IMR-90 (cell line): Measurements from ENCODE around the gene PAFAH1B2. TPM values are rescaled to one million over a fixed set of nuclear protein-coding genes. Genes with fewer than 3 reads are reported as not detected.

Experiments used
- ATAC-seq: fragments of 200-7000 bp; cut with Tn5 transposase; 2 replicates; pipeline ENCODE4 v1.9.1; 2020; ENCODE audit warnings: low read depth, mild to moderate bottlenecking, moderate library complexity
- BruUV-seq: library from RNA; stranded (reverse); fragments of 400-500 nt; replicated peaks from 2 replicates; lab custom pipeline; 2021; lab: Mats Ljungman, UMichigan
- CTCF ChIA-PET: fragments of 300-600 bp; formaldehyde crosslinking; extraction: SDS; loops from one replicate; lab custom pipeline; 2021; ENCODE audit warnings: antibody characterized with exemption; lab: Yijun Ruan, JAX
- POLR2A ChIA-PET: fragments of 300-600 bp; sonication (Branson Sonifier 250); formaldehyde crosslinking; loops from one replicate; lab custom pipeline; 2022; ENCODE audit warnings: antibody characterized with exemption; ENCODE audit not compliant: unreplicated experiment; lab: Charles Lee
- DNase-seq: peaks from one replicate; pipeline ENCODE4 v3.0.0; 2013
- H2AFZ ChIP-seq: replicated peaks from 2 replicates; pipeline ENCODE3; 2013; ENCODE audit warnings: low read length, mild to moderate bottlenecking; ENCODE audit not compliant: poor library complexity
- H2AK5ac ChIP-seq: 2 replicates; pipeline ENCODE4 v1.6.1; 2013; ENCODE audit warnings: low read depth, low read length, inconsistent platforms
- H2AK9ac ChIP-seq: replicated peaks from 2 replicates; pipeline ENCODE3; 2013; ENCODE audit warnings: mild to moderate bottlenecking, low read depth, low read length, moderate library complexity; ENCODE audit not compliant: poor library complexity
- H2BK120ac ChIP-seq: 2 replicates; pipeline ENCODE4 v1.6.1; 2013; ENCODE audit warnings: low read depth, low read length, inconsistent platforms
- H2BK15ac ChIP-seq: 3 replicates; pipeline ENCODE4 v1.6.1; 2013; ENCODE audit warnings: low read depth, low read length, inconsistent platforms
- H2BK20ac ChIP-seq: 2 replicates; pipeline ENCODE4 v1.6.1; 2013; ENCODE audit warnings: low read depth, mild to moderate bottlenecking, inconsistent platforms, low read length, moderate library complexity
- H2BK5ac ChIP-seq: 2 replicates; pipeline ENCODE4 v1.6.1; 2013; ENCODE audit warnings: mild to moderate bottlenecking, low read depth, low read length, inconsistent platforms; ENCODE audit not compliant: poor library complexity, severe bottlenecking
- H3K14ac ChIP-seq: replicated peaks from 2 replicates; pipeline ENCODE4 v1.6.1; 2013; ENCODE audit warnings: low read depth, low read length, inconsistent platforms
- H3K18ac ChIP-seq: 2 replicates; pipeline ENCODE4 v1.6.1; 2013; ENCODE audit warnings: low read depth, low read length, control low read depth
- H3K23ac ChIP-seq: 2 replicates; pipeline ENCODE4 v1.6.1; 2013; ENCODE audit warnings: low read depth, low read length, inconsistent platforms
- H3K27ac ChIP-seq: 2 replicates; pipeline ENCODE4 v1.5.1; 2013; ENCODE audit warnings: mild to moderate bottlenecking, control low read depth, low read length; ENCODE audit not compliant: insufficient read depth
- H3K27me3 ChIP-seq: 2 replicates; pipeline ENCODE4 v1.6.1; 2013; ENCODE audit warnings: low read length; ENCODE audit not compliant: control insufficient read depth, insufficient read depth
- H3K36me3 ChIP-seq: 2 replicates; pipeline ENCODE4 v1.6.1; 2013; ENCODE audit warnings: low read length, mixed read lengths; ENCODE audit not compliant: control insufficient read depth, insufficient read depth
- H3K4ac ChIP-seq: 2 replicates; pipeline ENCODE4 v1.6.1; 2013; ENCODE audit warnings: low read depth, low read length, inconsistent platforms
- H3K4me1 ChIP-seq: 2 replicates; pipeline ENCODE4 v1.6.1; 2013; ENCODE audit warnings: low read length, mixed read lengths; ENCODE audit not compliant: control insufficient read depth, insufficient read depth
- H3K4me2 ChIP-seq: 2 replicates; pipeline ENCODE4 v1.6.1; 2013; ENCODE audit warnings: low read depth, mild to moderate bottlenecking, control low read depth, low read length, moderate library complexity
- H3K4me3 ChIP-seq: 2 replicates; pipeline ENCODE4 v1.5.1; 2013; ENCODE audit warnings: low read depth, mild to moderate bottlenecking, control low read depth, low read length, moderate library complexity; ENCODE audit not compliant: insufficient read depth
- H3K56ac ChIP-seq: 2 replicates; pipeline ENCODE4 v1.6.1; 2013; ENCODE audit warnings: low read length, inconsistent platforms; ENCODE audit not compliant: insufficient read depth; ENCODE audit errors: extremely low read depth
- H3K79me1 ChIP-seq, 2 experiments: 2 replicates each; pipeline ENCODE4 v1.6.1; 2013; ENCODE audit warnings: low read length in 2 of 2, inconsistent platforms in 1 of 2, low read depth in 1 of 2
- H3K9ac ChIP-seq: 2 replicates; pipeline ENCODE4 v1.6.1; 2013; ENCODE audit warnings: low read depth, low read length, control low read depth
- H3K9me1 ChIP-seq: 2 replicates; pipeline ENCODE4 v1.6.1; 2013; ENCODE audit warnings: low read length, inconsistent platforms; ENCODE audit not compliant: insufficient read depth
- H3K9me3 ChIP-seq: 2 replicates; pipeline ENCODE4 v1.6.1; 2013; ENCODE audit warnings: low read length; ENCODE audit not compliant: control insufficient read depth, insufficient read depth
- H4K20me1 ChIP-seq: 2 replicates; pipeline ENCODE4 v1.6.1; 2013; ENCODE audit warnings: low read length, inconsistent platforms; ENCODE audit not compliant: insufficient read depth
- H4K5ac ChIP-seq: 2 replicates; pipeline ENCODE4 v1.6.1; 2013; ENCODE audit warnings: mild to moderate bottlenecking, low read depth, low read length, control low read depth
- H4K8ac ChIP-seq, 2 experiments: 2 replicates each; pipeline ENCODE4 v1.6.1; 2013; ENCODE audit warnings: low read depth in 2 of 2, low read length in 2 of 2, control low read depth in 1 of 2, inconsistent platforms in 1 of 2
- H4K91ac ChIP-seq: 2 replicates; pipeline ENCODE4 v1.6.1; 2013; ENCODE audit warnings: low read depth, low read length, inconsistent platforms; ENCODE audit not compliant: insufficient read depth
- CEBPB ChIP-seq: IDR thresholded peaks from 2 replicates; pipeline ENCODE4 v1.6.1; 2012; ENCODE audit warnings: low read depth, low read length, improper control_type of control experiment
- CHD1 ChIP-seq: IDR thresholded peaks from 2 replicates; pipeline ENCODE4 v1.6.1; 2012; ENCODE audit warnings: low read depth, low read length, improper control_type of control experiment
- ELK1 ChIP-seq: fragments of 150-350 bp; IDR thresholded peaks from 2 replicates; pipeline ENCODE4 v1.6.1; 2016; ENCODE audit warnings: low read depth, mild to moderate bottlenecking, low read length, moderate library complexity, borderline replicate concordance
- FOS ChIP-seq: fragments of 150-350 bp; IDR thresholded peaks from 2 replicates; pipeline ENCODE4 v1.6.1; 2016; ENCODE audit warnings: low read depth, low read length
- MAFK ChIP-seq: IDR thresholded peaks from 2 replicates; pipeline ENCODE4 v1.6.1; 2012; ENCODE audit warnings: low read depth, low read length, improper control_type of control experiment
- MXI1 ChIP-seq: IDR thresholded peaks from 2 replicates; pipeline ENCODE4 v1.6.1; 2012; ENCODE audit warnings: low read depth, mild to moderate bottlenecking, low read length, moderate library complexity, borderline replicate concordance
- RAD21 ChIP-seq: IDR thresholded peaks from 2 replicates; pipeline ENCODE4 v1.6.1; 2012; ENCODE audit warnings: low read length, improper control_type of control experiment
- SMC3 ChIP-seq: fragments of 150-350 bp; IDR thresholded peaks from 2 replicates; pipeline ENCODE4 v1.6.1; 2016; ENCODE audit warnings: low read depth, mild to moderate bottlenecking, antibody characterized with exemption, low read length, moderate library complexity
- WGBS, 2 experiments: methylation state at CpG; one replicate each; pipeline versions ENCODE4 v1.1.5 to v1.1.7; 2013; ENCODE audit warnings: missing lambda C conversion rate in 2 of 2; ENCODE audit not compliant: insufficient read length in 1 of 2; ENCODE audit errors: extremely low coverage in 2 of 2; 5-methylcytosine and 5-hydroxymethylcytosine counted together
- dilution Hi-C: fragments of 300-500 bp; cut with HindIII; formaldehyde crosslinking; loops from one replicate; pipeline ENCODE4 v1.14.3; 2018; ENCODE audit warnings: low sequenced_read_pairs; ENCODE audit not compliant: unreplicated experiment
- in situ Hi-C: fragments of 300-500 bp; cut with MboI; formaldehyde crosslinking; loops from 3 replicates; pipeline ENCODE4 v1.14.3; 2019; ENCODE audit warnings: low sequenced_read_pairs, inconsistent platforms, mixed read lengths
- intact Hi-C: fragments of 100-400 bp; cut with micrococcal nuclease; formaldehyde crosslinking; loops from 2 replicates; pipeline ENCODE4 v1.10.0; 2022
- polyA plus RNA-seq, 3 experiments: library from polyadenylated mRNA; depleted of rRNA; stranded (reverse); fragments of >200 nt; gene quantifications; 2 replicates each; pipeline ENCODE4 v1.2.3, GENCODE V29; 2012; ENCODE audit warnings: low replicate concordance in 1 of 3
- total RNA-seq: library from RNA; depleted of rRNA; stranded (reverse); fragments of >200 nt; gene quantifications from 2 replicates; pipeline ENCODE4 v1.2.3, GENCODE V29; 2012
- TF ChIP-seq, protein P1 (sequence below): conservative IDR thresholded peaks from 2 replicates; pipeline ENCODE4 v1.5.1; 2012; ENCODE audit warnings: mild to moderate bottlenecking, low read depth, low read length, improper control_type of control experiment

Gene PAFAH1B2
- total and polyA plus RNA-seq, 2 of the 4 experiments (the other 2 are of a cell fraction), result 29.8 to 280 TPM

DNA sequence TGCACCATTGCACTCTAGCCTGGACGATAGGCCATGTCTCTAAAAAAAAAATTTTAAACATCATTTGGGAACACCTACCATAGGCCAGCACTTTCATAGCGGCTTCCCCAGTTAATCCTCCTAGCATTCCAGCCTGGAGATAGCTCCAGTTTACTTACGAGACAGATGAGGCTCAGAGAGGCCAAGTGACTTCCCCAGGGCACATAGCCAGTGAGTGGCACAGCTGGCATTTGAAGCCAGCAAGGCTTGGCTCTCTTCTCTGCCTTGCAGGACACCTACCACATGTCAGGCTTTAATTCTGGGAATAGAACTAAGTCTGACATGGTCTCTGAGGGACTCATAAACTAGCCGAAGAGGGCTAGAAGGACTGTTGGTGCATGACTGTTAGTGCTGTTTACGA is 50.2 kb downstream of the PAFAH1B2 start:
- H2AK5ac ChIP-seq, result no peak overlapping the region
- ChIA-PET CTCF (no interaction called here), POLR2A (interaction anchor here (0.9 kb wide), 1 partner anchor 14 kb away, joined by 5 read pairs; no protein-coding TSS in a partner anchor)
- no peak overlapping the region for H4K8ac ChIP-seq
- H2BK15ac ChIP-seq, result no peak overlapping the region
- H2AFZ ChIP-seq, result no peak overlapping the region
- no peaks in the 10 kb centered on the region for H3K27me3 ChIP-seq
- H2BK20ac ChIP-seq, result no peak overlapping the region
- peaks cover 44% of the 10 kb centered on the region for H3K36me3 ChIP-seq
- no peak overlapping the region for H3K4me3 ChIP-seq
- dilution Hi-C loops (no loop called here), intact Hi-C loops (no loop called here), in situ Hi-C loops (no loop called here)
- WGBS, 2 experiments, result 100% methylated on average over 1 of the region's 5 CpGs; no CpG with 5 or more reads in 1 of the 2 experiments
- H4K91ac ChIP-seq, result no peak overlapping the region
- H2AK9ac ChIP-seq, result peak overlapping the region; percentile 40
- ATAC-seq (no peak), DNase-seq (no peak)
- no peak overlapping the region for H3K27ac ChIP-seq
- no peak overlapping the region for H3K4me2 ChIP-seq
- H3K4me1 ChIP-seq, result peaks cover 13% of the 10 kb centered on the region
- H3K9me3 ChIP-seq, result no peaks in the 10 kb centered on the region
- no peak overlapping the region for H3K4ac ChIP-seq
- H3K9ac ChIP-seq, result no peak overlapping the region
- H4K20me1 ChIP-seq, result no peaks in the 10 kb centered on the region; the same call in 1 of the 2 replicates
- H4K5ac ChIP-seq, result no peak overlapping the region
- no peak overlapping the region for H3K14ac ChIP-seq
- TF ChIP-seq FOS (no peak), CEBPB (no peak), ELK1 (no peak), CHD1 (no peak), MAFK (no peak), SMC3 (no peak), RAD21 (no peak), MXI1 (no peak)
- TF ChIP-seq, protein P1, sequence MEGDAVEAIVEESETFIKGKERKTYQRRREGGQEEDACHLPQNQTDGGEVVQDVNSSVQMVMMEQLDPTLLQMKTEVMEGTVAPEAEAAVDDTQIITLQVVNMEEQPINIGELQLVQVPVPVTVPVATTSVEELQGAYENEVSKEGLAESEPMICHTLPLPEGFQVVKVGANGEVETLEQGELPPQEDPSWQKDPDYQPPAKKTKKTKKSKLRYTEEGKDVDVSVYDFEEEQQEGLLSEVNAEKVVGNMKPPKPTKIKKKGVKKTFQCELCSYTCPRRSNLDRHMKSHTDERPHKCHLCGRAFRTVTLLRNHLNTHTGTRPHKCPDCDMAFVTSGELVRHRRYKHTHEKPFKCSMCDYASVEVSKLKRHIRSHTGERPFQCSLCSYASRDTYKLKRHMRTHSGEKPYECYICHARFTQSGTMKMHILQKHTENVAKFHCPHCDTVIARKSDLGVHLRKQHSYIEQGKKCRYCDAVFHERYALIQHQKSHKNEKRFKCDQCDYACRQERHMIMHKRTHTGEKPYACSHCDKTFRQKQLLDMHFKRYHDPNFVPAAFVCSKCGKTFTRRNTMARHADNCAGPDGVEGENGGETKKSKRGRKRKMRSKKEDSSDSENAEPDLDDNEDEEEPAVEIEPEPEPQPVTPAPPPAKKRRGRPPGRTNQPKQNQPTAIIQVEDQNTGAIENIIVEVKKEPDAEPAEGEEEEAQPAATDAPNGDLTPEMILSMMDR, result no peak
- H2BK5ac ChIP-seq, result no peak overlapping the region
- H3K79me1 ChIP-seq, result peaks cover 10 to 22% of the 10 kb centered on the region in 2 experiments; a peak in 3 of 4 replicates
- no peak overlapping the region for H2BK120ac ChIP-seq
- H3K56ac ChIP-seq, result no peak overlapping the region
- H3K9me1 ChIP-seq, result peaks cover 13% of the 10 kb centered on the region
- no TSS peak for BruUV-seq
- no peak overlapping the region for H3K23ac ChIP-seq
- H3K18ac ChIP-seq, result no peak overlapping the region
